Mesendoderm (in vitro differentiated cells): Measurements from ENCODE around the gene RMRP.

ENCODE experiments used
- DNase-seq: peaks from one replicate; pipeline ENCODE4 v3.0.0; 2013
- H2AK5ac ChIP-seq: 2 replicates; pipeline ENCODE4 v1.6.1; 2013; ENCODE audit warnings: low read length, inconsistent platforms
- H2BK120ac ChIP-seq: 2 replicates; pipeline ENCODE4 v1.6.1; 2013; ENCODE audit warnings: low read depth, mild to moderate bottlenecking, low read length, moderate library complexity, mixed read lengths
- H2BK15ac ChIP-seq: replicated peaks from 2 replicates; pipeline ENCODE4 v1.6.1; 2013; ENCODE audit warnings: low read depth, mild to moderate bottlenecking, moderate library complexity
- H2BK5ac ChIP-seq: 2 replicates; pipeline ENCODE4 v1.6.1; 2013; ENCODE audit warnings: low read length, inconsistent platforms
- H3K18ac ChIP-seq: 2 replicates; pipeline ENCODE4 v1.6.1; 2013; ENCODE audit warnings: mild to moderate bottlenecking, low read length, mixed read lengths
- H3K23ac ChIP-seq: one replicate; pipeline ENCODE4 v1.6.1; 2013; ENCODE audit warnings: low read length
- H3K27ac ChIP-seq: 2 replicates; pipeline ENCODE4 v1.5.1; 2013; ENCODE audit warnings: low read depth, mild to moderate bottlenecking, inconsistent platforms, low read length, moderate library complexity
- H3K27me3 ChIP-seq: 2 replicates; pipeline ENCODE4 v1.6.1; 2013; ENCODE audit warnings: low read length, control low read depth, mild to moderate bottlenecking, inconsistent platforms; ENCODE audit not compliant: insufficient read depth, poor library complexity
- H3K36me3 ChIP-seq: 2 replicates; pipeline ENCODE4 v1.6.1; 2013; ENCODE audit warnings: low read length, inconsistent platforms; ENCODE audit not compliant: control insufficient read depth, insufficient read depth
- H3K4ac ChIP-seq: one replicate; pipeline ENCODE4 v1.6.1; 2013; ENCODE audit warnings: low read depth, mild to moderate bottlenecking, low read length, moderate library complexity
- H3K4me1 ChIP-seq: 2 replicates; pipeline ENCODE4 v1.6.1; 2013; ENCODE audit warnings: low read depth, low read length, inconsistent platforms; ENCODE audit not compliant: control insufficient read depth
- H3K4me2 ChIP-seq: 2 replicates; pipeline ENCODE4 v1.6.1; 2013; ENCODE audit warnings: low read length
- H3K4me3 ChIP-seq: 2 replicates; pipeline ENCODE4 v1.5.1; 2013; ENCODE audit warnings: mild to moderate bottlenecking, low read length
- H3K56ac ChIP-seq: one replicate; pipeline ENCODE4 v1.6.1; 2013; ENCODE audit warnings: low read length
- H3K79me1 ChIP-seq: 2 replicates; pipeline ENCODE4 v1.6.1; 2013; ENCODE audit warnings: low read length, inconsistent platforms
- H3K79me2 ChIP-seq: 2 replicates; pipeline ENCODE4 v1.6.1; 2013; ENCODE audit warnings: mild to moderate bottlenecking, low read length; ENCODE audit not compliant: control insufficient read depth, insufficient read depth
- H3K9ac ChIP-seq: 2 replicates; pipeline ENCODE4 v1.6.1; 2013; ENCODE audit warnings: low read length, inconsistent platforms
- H4K5ac ChIP-seq: one replicate; pipeline ENCODE4 v1.6.1; 2013; ENCODE audit warnings: low read length
- H4K8ac ChIP-seq: one replicate; pipeline ENCODE4 v1.6.1; 2013; ENCODE audit warnings: low read depth, mild to moderate bottlenecking, control low read depth, low read length, moderate library complexity
- WGBS: extraction: QIAGEN DNeasy Blood & Tissue Kit; methylation state at CpG from one replicate; pipeline ENCODE4 v1.1.7; 2013; ENCODE audit warnings: low lambda C conversion rate, missing lambda C conversion rate; ENCODE audit not compliant: insufficient coverage; ENCODE audit errors: extremely low coverage; 5-methylcytosine and 5-hydroxymethylcytosine counted together

The RMRP gene

DNA sequence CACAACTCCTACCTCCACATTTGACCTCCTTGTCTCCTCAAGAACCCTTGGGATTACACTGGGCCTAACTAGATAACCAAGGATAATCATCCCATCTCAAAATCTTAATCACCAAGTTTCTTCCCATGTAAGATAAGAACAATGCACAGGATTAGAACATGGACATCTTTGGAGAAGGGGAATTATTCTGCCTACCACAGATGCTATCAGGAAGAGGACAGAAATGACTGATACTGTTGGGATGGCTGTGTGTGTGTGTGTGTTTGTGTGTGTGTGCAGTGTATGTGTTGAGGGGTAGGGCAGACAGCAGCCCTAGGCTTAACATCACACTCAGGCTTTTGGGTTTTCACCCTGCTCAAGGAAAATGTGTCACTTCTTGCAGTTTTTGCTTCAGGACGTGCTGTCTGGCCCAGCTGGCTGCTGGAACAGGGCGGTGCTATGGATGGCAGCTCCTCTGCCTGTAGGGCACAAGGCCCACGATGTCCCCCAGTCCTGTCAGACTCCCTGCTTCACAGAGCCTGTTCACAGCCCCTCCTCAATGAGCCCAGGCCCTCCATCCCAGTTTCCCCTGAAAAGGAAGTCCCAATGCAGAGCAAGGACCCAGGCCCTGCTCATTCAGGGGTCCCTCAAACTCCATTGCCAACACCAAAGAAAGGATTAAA, 23.7 kb upstream of the RMRP start:
- H3K18ac ChIP-seq: no peak overlapping the region
- no peak for DNase-seq
- H2BK5ac ChIP-seq: no peak overlapping the region
- no peak overlapping the region for H3K9ac ChIP-seq
- no peak overlapping the region for H2AK5ac ChIP-seq
- peaks cover 11% of the 10 kb centered on the region for H3K36me3 ChIP-seq
- H3K27me3 ChIP-seq: no peaks in the 10 kb centered on the region
- H3K4me3 ChIP-seq: no peak overlapping the region
- no peaks in the 10 kb centered on the region for H3K79me2 ChIP-seq
- no peak overlapping the region for H4K5ac ChIP-seq
- no peaks in the 10 kb centered on the region for H3K4me1 ChIP-seq
- no peak overlapping the region for H3K4me2 ChIP-seq
- no peak overlapping the region for H4K8ac ChIP-seq
- no peak overlapping the region for H2BK120ac ChIP-seq
- no peak overlapping the region for H2BK15ac ChIP-seq
- no peak overlapping the region for H3K56ac ChIP-seq
- H3K27ac ChIP-seq: no peak overlapping the region
- peaks cover 3% of the 10 kb centered on the region for H3K79me1 ChIP-seq
- H3K23ac ChIP-seq: no peak overlapping the region
- no CpG with 5 or more reads among the region's 3 CpGs for WGBS
- no peak overlapping the region for H3K4ac ChIP-seq

DNA sequence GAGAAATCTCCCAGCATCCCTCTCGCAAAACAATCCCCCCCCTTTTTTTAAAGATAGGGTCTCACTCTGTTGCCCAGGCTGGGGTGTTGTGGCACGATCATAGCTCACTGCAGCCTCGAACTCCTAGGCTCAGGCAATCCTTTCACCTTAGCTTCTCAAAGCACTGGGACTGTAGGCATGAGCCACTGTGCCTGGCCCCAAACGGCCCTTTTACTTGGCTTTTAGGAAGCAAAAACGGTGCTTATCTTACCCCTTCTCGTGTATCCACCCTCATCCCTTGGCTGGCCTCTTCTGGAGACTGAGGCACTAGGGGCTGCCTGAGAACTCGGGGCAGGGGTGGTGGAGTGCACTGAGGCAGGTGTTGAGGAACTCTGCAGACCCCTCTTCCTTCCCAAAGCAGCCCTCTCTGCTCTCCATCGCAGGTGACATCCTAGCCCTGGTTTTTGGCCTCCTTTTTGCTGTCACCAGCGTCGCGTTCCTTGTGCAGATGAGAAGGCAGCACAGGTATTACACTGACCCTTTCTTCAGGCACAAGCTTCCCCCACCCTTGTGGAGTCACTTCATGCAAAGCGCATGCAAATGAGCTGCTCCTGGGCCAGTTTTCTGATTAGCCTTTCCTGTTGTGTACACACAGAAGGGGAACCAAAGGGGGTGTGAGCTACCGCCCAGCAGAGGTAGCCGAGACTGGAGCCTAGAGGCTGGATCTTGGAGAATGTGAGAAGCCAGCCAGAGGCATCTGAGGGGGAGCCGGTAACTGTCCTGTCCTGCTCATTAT, 22.7 kb upstream of the RMRP start:
- Histone ChIP-seq H3K27ac (no peak overlapping the region), H3K36me3 (peaks cover 11% of the 10 kb centered on the region), H2BK15ac (no peak overlapping the region), H4K8ac (no peak overlapping the region), H4K5ac (no peak overlapping the region), H3K56ac (no peak overlapping the region), H2BK5ac (no peak overlapping the region), H3K4ac (no peak overlapping the region), H2BK120ac (no peak overlapping the region), H3K4me3 (no peak overlapping the region), H3K79me2 (no peaks in the 10 kb centered on the region), H3K9ac (no peak overlapping the region), H3K18ac (no peak overlapping the region), H3K23ac (no peak overlapping the region), H3K4me2 (no peak overlapping the region), H3K79me1 (no peaks in the 10 kb centered on the region), H3K4me1 (peaks cover 4% of the 10 kb centered on the region), H2AK5ac (no peak overlapping the region), H3K27me3 (no peaks in the 10 kb centered on the region)
- WGBS: no CpG with 5 or more reads among the region's 15 CpGs
- DNase-seq: peak; percentile 95

DNA sequence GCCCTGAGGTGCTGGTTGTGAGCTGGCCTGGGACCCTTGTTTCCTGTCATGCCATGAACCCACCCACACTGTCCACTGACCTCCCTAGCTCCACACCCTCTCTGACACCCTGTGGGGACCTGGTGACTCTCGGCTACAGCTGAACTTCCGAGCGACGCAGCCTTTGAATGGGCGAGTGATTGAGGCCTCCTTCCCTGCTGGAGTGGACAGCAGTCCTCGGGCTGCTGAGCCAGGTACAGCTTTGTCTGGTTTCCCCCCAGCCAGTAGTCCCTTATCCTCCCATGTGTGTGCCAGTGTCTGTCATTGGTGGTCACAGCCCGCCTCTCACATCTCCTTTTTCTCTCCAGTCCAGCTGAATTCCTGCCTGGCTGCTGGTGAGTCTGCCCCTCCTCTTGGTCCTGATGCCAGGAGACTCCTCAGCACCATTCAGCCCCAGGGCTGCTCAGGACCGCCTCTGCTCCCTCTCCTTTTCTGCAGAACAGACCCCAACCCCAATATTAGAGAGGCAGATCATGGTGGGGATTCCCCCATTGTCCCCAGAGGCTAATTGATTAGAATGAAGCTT, 22.0 kb upstream of the RMRP start:
- Histone ChIP-seq H3K9ac (no peak overlapping the region), H3K4ac (no peak overlapping the region), H3K18ac (no peak overlapping the region), H2BK120ac (no peak overlapping the region), H2BK5ac (no peak overlapping the region), H3K79me2 (no peaks in the 10 kb centered on the region), H3K4me2 (no peak overlapping the region), H3K27me3 (no peaks in the 10 kb centered on the region), H3K23ac (no peak overlapping the region), H3K79me1 (no peaks in the 10 kb centered on the region), H3K27ac (no peak overlapping the region), H3K4me3 (no peak overlapping the region), H2BK15ac (no peak overlapping the region), H3K36me3 (peaks cover 11% of the 10 kb centered on the region), H3K4me1 (peaks cover 4% of the 10 kb centered on the region), H4K8ac (no peak overlapping the region), H3K56ac (no peak overlapping the region), H4K5ac (no peak overlapping the region), H2AK5ac (no peak overlapping the region)
- WGBS: no CpG with 5 or more reads among the region's 8 CpGs
- DNase-seq: no peak

DNA sequence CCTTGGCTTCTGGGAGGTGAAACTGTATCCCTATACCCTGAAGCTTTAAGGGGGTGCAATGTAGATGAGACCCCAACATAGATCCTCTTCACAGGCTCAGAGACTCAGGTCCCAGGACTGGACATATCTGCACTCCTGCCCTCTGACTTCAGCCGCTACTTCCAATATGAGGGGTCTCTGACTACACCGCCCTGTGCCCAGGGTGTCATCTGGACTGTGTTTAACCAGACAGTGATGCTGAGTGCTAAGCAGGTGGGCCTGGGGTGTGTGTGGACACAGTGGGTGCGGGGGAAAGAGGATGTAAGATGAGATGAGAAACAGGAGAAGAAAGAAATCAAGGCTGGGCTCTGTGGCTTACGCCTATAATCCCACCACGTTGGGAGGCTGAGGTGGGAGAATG, 21.3 kb upstream of the RMRP start:
- H3K4me1 ChIP-seq: peaks cover 4% of the 10 kb centered on the region
- no peak overlapping the region for H2BK120ac ChIP-seq
- DNase-seq: no peak
- H3K56ac ChIP-seq: no peak overlapping the region
- H3K4me2 ChIP-seq: no peak overlapping the region
- H3K36me3 ChIP-seq: peaks cover 7% of the 10 kb centered on the region
- WGBS: no CpG with 5 or more reads among the region's 5 CpGs
- H2AK5ac ChIP-seq: no peak overlapping the region
- no peaks in the 10 kb centered on the region for H3K79me1 ChIP-seq
- H3K18ac ChIP-seq: no peak overlapping the region
- H3K9ac ChIP-seq: no peak overlapping the region
- H3K27me3 ChIP-seq: no peaks in the 10 kb centered on the region
- H4K8ac ChIP-seq: no peak overlapping the region
- no peak overlapping the region for H2BK15ac ChIP-seq
- H3K4ac ChIP-seq: no peak overlapping the region
- H3K4me3 ChIP-seq: no peak overlapping the region
- H3K23ac ChIP-seq: no peak overlapping the region
- H3K27ac ChIP-seq: no peak overlapping the region
- H4K5ac ChIP-seq: no peak overlapping the region
- no peak overlapping the region for H2BK5ac ChIP-seq
- no peaks in the 10 kb centered on the region for H3K79me2 ChIP-seq

DNA sequence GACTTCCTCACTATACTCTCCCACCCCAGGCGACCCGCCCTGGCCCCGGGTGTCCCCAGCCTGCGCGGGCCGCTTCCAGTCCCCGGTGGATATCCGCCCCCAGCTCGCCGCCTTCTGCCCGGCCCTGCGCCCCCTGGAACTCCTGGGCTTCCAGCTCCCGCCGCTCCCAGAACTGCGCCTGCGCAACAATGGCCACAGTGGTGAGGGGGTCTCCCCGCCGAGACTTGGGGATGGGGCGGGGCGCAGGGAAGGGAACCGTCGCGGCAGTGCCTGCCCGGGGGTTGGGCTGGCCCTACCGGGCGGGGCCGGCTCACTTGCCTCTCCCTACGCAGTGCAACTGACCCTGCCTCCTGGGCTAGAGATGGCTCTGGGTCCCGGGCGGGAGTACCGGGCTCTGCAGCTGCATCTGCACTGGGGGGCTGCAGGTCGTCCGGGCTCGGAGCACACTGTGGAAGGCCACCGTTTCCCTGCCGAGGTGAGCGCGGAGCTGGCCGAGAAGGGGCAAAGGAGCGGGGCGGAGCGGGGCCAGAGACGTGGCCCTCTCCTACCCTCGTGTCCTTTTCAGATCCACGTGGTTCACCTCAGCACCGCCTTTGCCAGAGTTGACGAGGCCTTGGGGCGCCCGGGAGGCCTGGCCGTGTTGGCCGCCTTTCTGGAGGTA, 18.0 kb upstream of the RMRP start:
- Histone ChIP-seq H3K56ac (peak overlapping the region; percentile 94), H3K79me2 (no peaks in the 10 kb centered on the region), H3K4ac (peak overlapping the region; percentile 24), H3K4me2 (peak overlapping the region; percentile 75), H3K23ac (peak overlapping the region; percentile 59), H2AK5ac (peak overlapping the region; percentile 18), H3K4me1 (peaks cover 4% of the 10 kb centered on the region), H4K5ac (no peak overlapping the region), H3K27ac (no peak overlapping the region), H3K18ac (peak overlapping the region; percentile 25), H3K4me3 (peak overlapping the region; percentile 24), H2BK15ac (no peak overlapping the region), H3K27me3 (no peaks in the 10 kb centered on the region), H3K79me1 (no peaks in the 10 kb centered on the region), H3K9ac (peak overlapping the region; percentile 77), H4K8ac (no peak overlapping the region), H3K36me3 (no peaks in the 10 kb centered on the region), H2BK120ac (no peak overlapping the region), H2BK5ac (peak overlapping the region; percentile 11)
- DNase-seq: peak; percentile 86
- no CpG with 5 or more reads among the region's 51 CpGs for WGBS
